GM23248 (cell line): ENCODE data around the gene CBFA2T3.

Source experiments
- EZH2 ChIP-seq: fragments of 200-600 bp; sonication (generic); IDR thresholded peaks from 2 replicates; pipeline ENCODE4 v1.6.1; 2018; ENCODE audit warnings: antibody characterized with exemption, mild to moderate bottlenecking; ENCODE audit not compliant: insufficient read depth, poor library complexity, severe bottlenecking
- EZH2phosphoT487 ChIP-seq: fragments of 200-600 bp; sonication (generic); IDR thresholded peaks from 2 replicates; pipeline ENCODE4 v1.6.1; 2018; ENCODE audit warnings: antibody characterized with exemption, moderate library complexity, mild to moderate bottlenecking, low read depth; ENCODE audit not compliant: insufficient read depth

DNA sequence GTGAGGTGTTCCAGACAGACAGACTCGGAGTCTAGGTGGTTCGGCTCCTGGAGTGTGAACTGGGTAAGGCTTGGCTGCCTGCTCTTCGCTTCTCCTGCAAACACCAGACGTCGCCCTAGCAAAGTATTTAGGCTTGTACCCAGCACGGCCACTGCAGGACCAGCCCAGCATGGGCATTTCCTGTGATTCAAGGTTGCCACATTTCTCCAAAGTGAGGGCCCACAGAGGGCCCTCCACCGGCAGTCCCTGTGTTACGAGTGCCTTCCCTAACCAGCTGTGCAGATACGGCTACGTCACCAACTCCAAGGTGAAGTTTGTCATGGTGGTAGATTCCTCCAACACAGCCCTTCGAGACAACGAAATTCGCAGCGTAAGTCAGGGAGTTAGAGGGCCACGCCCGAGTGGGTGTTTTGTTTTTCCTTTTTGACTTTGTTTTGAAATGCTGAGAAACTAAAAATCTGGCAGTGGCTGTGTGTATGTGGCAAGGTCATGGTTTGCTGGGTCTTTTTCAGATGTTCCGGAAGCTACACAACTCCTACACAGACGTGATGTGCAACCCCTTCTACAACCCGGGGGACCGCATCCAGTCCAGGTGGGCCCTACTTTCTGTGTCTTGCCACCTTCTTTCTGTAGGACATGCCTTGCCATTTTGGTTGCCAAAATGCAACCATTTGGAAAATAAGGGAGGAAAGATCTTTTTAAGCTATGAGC is 117.5 kb downstream of the CBFA2T3 start:
- TF ChIP-seq EZH2 (no peak), EZH2phosphoT487 (no peak)
